ENCODE measurements around the gene PTGER1. TPM values are rescaled to one million over a fixed set of nuclear protein-coding genes. Genes with fewer than 3 reads are reported as not detected.
A peak's percentile ranks its signal among the peaks of the same experiment; 100 is the strongest.

The PTGER1 gene
- total RNA-seq, 1 experiment from 2014 or later, result 0.63 TPM

DNA sequence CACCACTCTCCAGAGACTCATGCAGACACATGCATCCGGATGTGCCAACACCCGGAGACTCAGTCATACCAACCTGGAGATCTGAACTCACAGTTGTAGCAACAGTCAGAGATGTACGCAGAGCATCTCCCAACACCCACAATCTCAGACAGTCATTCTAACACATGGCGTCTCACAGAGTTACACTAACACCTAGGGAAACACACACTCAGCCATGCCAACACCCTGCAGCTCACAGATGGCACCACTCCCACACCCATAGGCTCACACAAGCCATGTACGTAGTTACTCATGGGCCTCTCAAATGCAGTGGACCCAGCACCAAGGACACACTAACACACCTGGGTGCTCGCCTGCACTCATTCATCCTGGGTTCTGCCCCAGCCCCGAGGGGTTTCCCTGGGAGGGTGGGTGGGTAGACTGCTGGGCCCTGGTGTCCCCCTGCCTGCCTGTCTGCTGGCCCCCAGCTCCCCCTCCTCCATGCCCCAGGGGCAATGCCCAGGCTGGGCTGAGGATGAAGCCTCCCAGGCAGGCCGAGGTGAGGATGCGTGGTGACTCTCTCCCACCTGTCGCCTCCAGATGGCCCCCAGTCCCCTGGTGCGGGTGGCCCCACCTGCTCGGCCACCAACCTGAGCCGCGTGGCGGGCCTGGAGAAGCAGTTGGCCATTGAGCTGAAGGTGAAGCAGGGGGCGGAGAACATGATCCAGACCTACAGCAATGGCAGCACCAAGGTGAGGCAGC, 32.1 kb downstream of the PTGER1 start:
- Histone ChIP-seq H3K56ac (ENCODE audit: insufficient read length, low read depth, low read length) (no peak overlapping the region), H2BK5ac (ENCODE audit: insufficient read length, low read length) (no peak overlapping the region), H3K14ac (ENCODE audit: insufficient read depth, low read length) (no peak overlapping the region), H3K79me1 (ENCODE audit: insufficient read depth, low read depth, low read length, poor library complexity, severe bottlenecking) (no peaks in the 10 kb centered on the region), H3K4ac (ENCODE audit: low read depth, low read length) (no peak overlapping the region), H2AK5ac (ENCODE audit: insufficient read length, low read length) (no peak overlapping the region), H3K9ac (ENCODE audit: extremely low read depth, insufficient read length, low read length) (no peak overlapping the region), H3K4me1 (ENCODE audit: insufficient read depth, low read length) (no peaks in the 10 kb centered on the region), H2BK15ac (ENCODE audit: low read depth, low read length) (no peak overlapping the region), H4K20me1 (ENCODE audit: control insufficient read depth, insufficient read depth, insufficient read length) (peaks cover 3% of the 10 kb centered on the region), H3K4me2 (ENCODE audit: insufficient read depth, insufficient read length, low read length) (no peak overlapping the region), H4K91ac (ENCODE audit: insufficient read length, low read depth, low read length) (no peak overlapping the region), H2BK12ac (ENCODE audit: insufficient read length, low read depth, low read length) (no peak overlapping the region), H3K27me3 (ENCODE audit: insufficient read depth, low read length) (no peaks in the 10 kb centered on the region), H3K23me2 (ENCODE audit: insufficient read length, low read depth, low read length, poor library complexity, severe bottlenecking) (no peaks in the 10 kb centered on the region), H4K5ac (ENCODE audit: insufficient read length, low read depth, low read length) (no peak overlapping the region), H2BK120ac (ENCODE audit: low read depth, low read length, poor library complexity, severe bottlenecking) (no peak overlapping the region), H2BK20ac (ENCODE audit: low read depth, low read length, poor library complexity, severe bottlenecking) (no peak overlapping the region), H3T11ph (ENCODE audit: low read length) (no peak overlapping the region), H3K18ac (ENCODE audit: insufficient read length, low read depth, low read length) (no peak overlapping the region), H3K79me2 (ENCODE audit: insufficient read depth, low read length) (peaks cover 3% of the 10 kb centered on the region; the same call in 1 of the 2 replicates), H3K23ac (ENCODE audit: insufficient read length, low read depth, low read length) (no peak overlapping the region), H3K27ac (ENCODE audit: insufficient read length, low read depth, low read length) (no peak overlapping the region), H4K8ac (replicated peaks; ENCODE audit: insufficient read length, low read depth, low read length) (no peak overlapping the region), H3K9me3 (ENCODE audit: control insufficient read depth, low read depth, low read length) (no peaks in the 10 kb centered on the region), H2AFZ (ENCODE audit: low read length) (no peak overlapping the region)
- no peak for DNase-seq
- Mint-ChIP-seq H3K9me3 (no peaks in the 10 kb centered on the region), H3K4me1 (peaks cover 5 to 6% of the 10 kb centered on the region in 2 experiments), H3K27ac (peak overlapping the region in 2 of 3 experiments; percentile 23 to 55; a peak in 2 of 7 replicates), H3K4me3 (no peak overlapping the region), H3K27me3 (ENCODE audit: low read depth) (no peaks in the 10 kb centered on the region), H3K36me3 (ENCODE audit: insufficient read depth in 1 of 3, low read depth in 3 of 3) (peaks cover 40 to 55% (median 50%) of the 10 kb centered on the region in 3 experiments)
- WGBS (ENCODE audit: extremely low coverage, insufficient read length, low lambda C conversion rate), result no CpG with 5 or more reads among the region's 16 CpGs
- TF ChIP-seq CTCF (conservative IDR thresholded peaks at IDR 0.05), result no peak
